Endothelial cell of umbilical vein (primary cell): ENCODE data around the gene FANCI. TPM values are rescaled to one million over a fixed set of nuclear protein-coding genes. Genes with fewer than 3 reads are reported as not detected.

Source experiments
- BruUV-seq: library from RNA; stranded (reverse); fragments of 400-500 nt; replicated peaks from 2 replicates; lab custom pipeline; 2021; lab: Mats Ljungman, UMichigan
- CTCF ChIA-PET: fragments of 300-600, 350-600 bp; sonication (Branson Sonifier 250); formaldehyde crosslinking; loops from one replicate; lab custom pipeline; 2021; ENCODE audit warnings: antibody characterized with exemption, inconsistent platforms; lab: Charles Lee
- POLR2A ChIA-PET: fragments of 300-600, 350-600 bp; sonication (Branson Sonifier 250); formaldehyde crosslinking; loops from one replicate; lab custom pipeline; 2021; ENCODE audit warnings: antibody characterized with exemption, inconsistent platforms; lab: Charles Lee
- DNase-seq: peaks from one replicate; pipeline ENCODE4 v3.0.0-alpha.2; 2011; ENCODE audit warnings: low read depth, low spot score
- FAIRE-seq: peaks from 2 replicates; lab custom pipeline; 2011; peaks lifted over from hg19 to GRCh38; lab: Jason Lieb, UNC
- H2AFZ ChIP-seq: 2 replicates; pipeline ENCODE4 v1.6.0; 2012; ENCODE audit warnings: low read depth, low read length, control low read depth, inconsistent platforms
- H3K27ac ChIP-seq: 2 replicates; pipeline ENCODE4 v1.5.1; 2011; ENCODE audit warnings: low read depth, mild to moderate bottlenecking, control low read depth, low read length, moderate library complexity; ENCODE audit not compliant: insufficient read depth
- H3K27me3 ChIP-seq, 2 experiments: 2 replicates each; pipeline versions ENCODE4 v1.6.0 to v1.6.1; 2011; ENCODE audit warnings: low read length in 2 of 2, mixed read lengths in 1 of 2; ENCODE audit not compliant: control insufficient read depth in 2 of 2, insufficient read depth in 2 of 2
- H3K36me3 ChIP-seq, 2 experiments: 2 replicates in 1 of 2; 3 replicates in 1 of 2; pipeline ENCODE4 v1.5.1; 2011; ENCODE audit warnings: low read length in 2 of 2, mild to moderate bottlenecking in 1 of 2, moderate library complexity in 1 of 2; ENCODE audit not compliant: control insufficient read depth in 2 of 2, insufficient read depth in 2 of 2; ENCODE audit errors: extremely low read depth in 1 of 2
- H3K4me1 ChIP-seq: 3 replicates; pipeline ENCODE4 v1.5.1; 2011; ENCODE audit warnings: mild to moderate bottlenecking, low read length; ENCODE audit not compliant: control insufficient read depth, insufficient read depth; ENCODE audit errors: extremely low read depth
- H3K4me2 ChIP-seq: 2 replicates; pipeline ENCODE4 v1.6.1; 2011; ENCODE audit warnings: low read length, control low read depth, mixed read lengths; ENCODE audit not compliant: insufficient read depth
- H3K4me3 ChIP-seq, 3 experiments: fragments of 200-600 bp in 1 of 3; sonication (generic), shearing (Covaris generic) in 1 of 3; replicated peaks in 1 of 3; 2 replicates each; pipeline ENCODE4 v1.5.1; 2011 to 2016; ENCODE audit warnings: control low read depth in 3 of 3, low read length in 3 of 3, mild to moderate bottlenecking in 2 of 3, inconsistent platforms in 1 of 3, low read depth in 1 of 3, moderate library complexity in 1 of 3; ENCODE audit not compliant: insufficient read depth in 1 of 3
- H3K79me2 ChIP-seq: 2 replicates; pipeline ENCODE4 v1.6.0; 2012; ENCODE audit warnings: low read length, inconsistent platforms; ENCODE audit not compliant: control insufficient read depth, insufficient read depth
- H3K9ac ChIP-seq: replicated peaks from 2 replicates; pipeline ENCODE3; 2011; ENCODE audit warnings: low read length, control low read depth; ENCODE audit not compliant: insufficient read depth; ENCODE audit errors: extremely low read depth
- H3K9me1 ChIP-seq: replicated peaks from 3 replicates; pipeline ENCODE4 v1.6.0; 2011; ENCODE audit warnings: mild to moderate bottlenecking, low read length; ENCODE audit not compliant: control insufficient read depth, insufficient read depth; ENCODE audit errors: extremely low read depth
- H3K9me3 ChIP-seq: replicated peaks from 2 replicates; pipeline ENCODE4 v1.5.1; 2012; ENCODE audit warnings: low read length, inconsistent platforms; ENCODE audit not compliant: control insufficient read depth, insufficient read depth
- H4K20me1 ChIP-seq: replicated peaks from 2 replicates; pipeline ENCODE3; 2011; ENCODE audit warnings: mild to moderate bottlenecking, low read length; ENCODE audit not compliant: control insufficient read depth, insufficient read depth; ENCODE audit errors: extremely low read depth
- EZH2 ChIP-seq: IDR thresholded peaks from 2 replicates; pipeline ENCODE4 v1.6.1; 2012; ENCODE audit warnings: borderline replicate concordance, low read depth, mild to moderate bottlenecking, moderate library complexity, low read length, inconsistent platforms; ENCODE audit not compliant: severe bottlenecking
- FOS ChIP-seq: IDR thresholded peaks from 2 replicates; pipeline ENCODE4 v1.6.1; 2011; ENCODE audit warnings: mild to moderate bottlenecking, low read length, moderate library complexity, borderline replicate concordance; ENCODE audit not compliant: insufficient read depth
- GATA2 ChIP-seq: IDR thresholded peaks from 2 replicates; pipeline ENCODE4 v1.7.0; 2011; ENCODE audit warnings: low read depth, mild to moderate bottlenecking, moderate library complexity, mixed read lengths, low read length; ENCODE audit not compliant: insufficient read length, insufficient read depth
- JUN ChIP-seq: IDR thresholded peaks from 2 replicates; pipeline ENCODE4 v1.6.1; 2011; ENCODE audit warnings: borderline replicate concordance, low read depth; ENCODE audit not compliant: insufficient read length, insufficient read depth
- MYC ChIP-seq: IDR thresholded peaks from one replicate; pipeline ENCODE4 v1.6.1; 2011; ENCODE audit warnings: mild to moderate bottlenecking, low read depth, low read length
- POLR2A ChIP-seq: IDR thresholded peaks from 2 replicates; pipeline ENCODE4 v1.6.1; 2012; ENCODE audit warnings: low read depth, mild to moderate bottlenecking, control low read depth, low read length
- POLR2AphosphoS5 ChIP-seq: IDR thresholded peaks from 2 replicates; pipeline ENCODE4 v1.6.1; 2012; ENCODE audit warnings: low read depth, mild to moderate bottlenecking, control low read depth, low read length, moderate library complexity; ENCODE audit not compliant: insufficient read depth
- dilution Hi-C: fragments of 300-500 bp; cut with MboI; formaldehyde crosslinking; loops from one replicate; pipeline ENCODE4 v1.15.0; 2019; ENCODE audit warnings: low sequenced_read_pairs; ENCODE audit not compliant: extremely low pct_ligation_motif_present
- intact Hi-C: fragments of 100-400 bp; cut with micrococcal nuclease; formaldehyde crosslinking; loops from one replicate; pipeline ENCODE4 v1.10.0; 2022
- polyA plus RNA-seq, 4 experiments: library from polyadenylated mRNA; depleted of rRNA in 3 of 4; stranded (reverse) in 3 of 4; unstranded in 1 of 4; fragments of >200 nt; gene quantifications; 2 replicates each; pipeline versions ENCODE4 v1.2.1 to v1.2.3, GENCODE V29; 2011 to 2012; ENCODE audit warnings: missing spikeins in 1 of 4
- total RNA-seq: library from RNA; stranded (reverse); gene quantifications from 2 replicates; pipeline ENCODE4 v1.2.3, GENCODE V29; 2021
- TF ChIP-seq, protein P1 (sequence below): IDR thresholded peaks from 2 replicates; pipeline ENCODE4 v1.6.1; 2011; ENCODE audit not compliant: insufficient read depth, insufficient read length
- TF ChIP-seq, protein P2 (sequence below), 2 donors: IDR thresholded peaks; 1 replicate in 1 of 2; 2 replicates in 1 of 2; pipeline ENCODE4 v1.5.1; 2011; ENCODE audit warnings: low read length in 2 of 2, mild to moderate bottlenecking in 2 of 2, moderate library complexity in 2 of 2, control low read depth in 1 of 2, inconsistent platforms in 1 of 2, low read depth in 1 of 2; ENCODE audit not compliant: insufficient read depth in 1 of 2; ENCODE audit errors: extremely low read depth in 1 of 2

Gene FANCI
- total and polyA plus RNA-seq, 2 donors (not counting 3 experiments of a cell fraction or from before 2014, with no cell fraction given), result 10.8 to 74.7 TPM

DNA sequence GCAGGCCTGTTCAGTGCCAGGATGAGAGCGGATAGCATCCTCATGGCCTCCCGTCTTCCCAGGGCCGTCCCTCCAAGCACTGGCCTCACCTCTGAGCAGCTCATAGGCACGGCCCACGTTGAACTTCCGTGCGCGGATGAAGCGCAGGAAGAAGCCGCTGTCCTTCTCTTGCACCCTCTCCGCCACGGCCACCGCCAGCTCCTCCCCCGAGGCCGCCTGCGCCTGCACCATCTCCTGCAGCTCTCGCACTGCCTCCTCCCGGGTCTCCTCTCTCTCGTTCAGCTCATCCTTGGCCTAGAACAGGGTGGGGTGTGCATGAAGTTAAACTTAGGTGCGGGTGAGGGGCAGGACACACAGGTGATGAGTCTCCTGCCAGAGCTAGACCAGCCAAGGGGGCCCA is 26.7 kb upstream of the FANCI start:
- Histone ChIP-seq H3K9me3 (no peaks in the 10 kb centered on the region), H3K36me3 (no peaks in the 10 kb centered on the region), H4K20me1 (no peaks in the 10 kb centered on the region), H3K4me1 (no peaks in the 10 kb centered on the region), H3K27me3 (peaks cover 5 to 6% of the 10 kb centered on the region in 2 experiments), H3K79me2 (no peaks in the 10 kb centered on the region), H3K9ac (no peak overlapping the region), H2AFZ (no peak overlapping the region), H3K27ac (no peak overlapping the region), H3K4me3 (no peak overlapping the region), H3K4me2 (no peak overlapping the region), H3K9me1 (no peaks in the 10 kb centered on the region)
- dilution Hi-C loops, result no loop called here
- intact Hi-C loops, result no loop called here
- no TSS peak for BruUV-seq
- ChIA-PET POLR2A (no interaction called here), CTCF (interaction anchor here (3.2 kb wide), 1 partner anchor 10 kb away, joined by 28 read pairs; no protein-coding TSS in a partner anchor)
- FAIRE-seq (no peak), DNase-seq (no peak)
- no peak for TF ChIP-seq POLR2AphosphoS5
- TF ChIP-seq, protein P1, sequence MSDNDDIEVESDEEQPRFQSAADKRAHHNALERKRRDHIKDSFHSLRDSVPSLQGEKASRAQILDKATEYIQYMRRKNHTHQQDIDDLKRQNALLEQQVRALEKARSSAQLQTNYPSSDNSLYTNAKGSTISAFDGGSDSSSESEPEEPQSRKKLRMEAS, result no peak
- TF ChIP-seq, protein P2, sequence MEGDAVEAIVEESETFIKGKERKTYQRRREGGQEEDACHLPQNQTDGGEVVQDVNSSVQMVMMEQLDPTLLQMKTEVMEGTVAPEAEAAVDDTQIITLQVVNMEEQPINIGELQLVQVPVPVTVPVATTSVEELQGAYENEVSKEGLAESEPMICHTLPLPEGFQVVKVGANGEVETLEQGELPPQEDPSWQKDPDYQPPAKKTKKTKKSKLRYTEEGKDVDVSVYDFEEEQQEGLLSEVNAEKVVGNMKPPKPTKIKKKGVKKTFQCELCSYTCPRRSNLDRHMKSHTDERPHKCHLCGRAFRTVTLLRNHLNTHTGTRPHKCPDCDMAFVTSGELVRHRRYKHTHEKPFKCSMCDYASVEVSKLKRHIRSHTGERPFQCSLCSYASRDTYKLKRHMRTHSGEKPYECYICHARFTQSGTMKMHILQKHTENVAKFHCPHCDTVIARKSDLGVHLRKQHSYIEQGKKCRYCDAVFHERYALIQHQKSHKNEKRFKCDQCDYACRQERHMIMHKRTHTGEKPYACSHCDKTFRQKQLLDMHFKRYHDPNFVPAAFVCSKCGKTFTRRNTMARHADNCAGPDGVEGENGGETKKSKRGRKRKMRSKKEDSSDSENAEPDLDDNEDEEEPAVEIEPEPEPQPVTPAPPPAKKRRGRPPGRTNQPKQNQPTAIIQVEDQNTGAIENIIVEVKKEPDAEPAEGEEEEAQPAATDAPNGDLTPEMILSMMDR (IDR thresholded peaks at IDR 0.05; ENCODE audit: extremely low read depth in 1 of 2, insufficient read depth in 1 of 2, low read depth in 1 of 2, low read length in 2 of 2), result no peak
- no peak for TF ChIP-seq JUN
- TF ChIP-seq MYC, result no peak
- TF ChIP-seq EZH2, result no peak
- no peak for TF ChIP-seq FOS
- no peak for TF ChIP-seq POLR2A
- no peak for TF ChIP-seq GATA2
